Measurements from ENCODE around the gene FOXP1. TPM values are rescaled to one million over a fixed set of nuclear protein-coding genes. Genes with fewer than 3 reads are reported as not detected.
A peak's percentile ranks its signal among the peaks of the same experiment; 100 is the strongest.

Gene FOXP1
- total and polyA plus RNA-seq, 9 donors, result 17.6 to 28.2 (median 20.5) TPM

DNA sequence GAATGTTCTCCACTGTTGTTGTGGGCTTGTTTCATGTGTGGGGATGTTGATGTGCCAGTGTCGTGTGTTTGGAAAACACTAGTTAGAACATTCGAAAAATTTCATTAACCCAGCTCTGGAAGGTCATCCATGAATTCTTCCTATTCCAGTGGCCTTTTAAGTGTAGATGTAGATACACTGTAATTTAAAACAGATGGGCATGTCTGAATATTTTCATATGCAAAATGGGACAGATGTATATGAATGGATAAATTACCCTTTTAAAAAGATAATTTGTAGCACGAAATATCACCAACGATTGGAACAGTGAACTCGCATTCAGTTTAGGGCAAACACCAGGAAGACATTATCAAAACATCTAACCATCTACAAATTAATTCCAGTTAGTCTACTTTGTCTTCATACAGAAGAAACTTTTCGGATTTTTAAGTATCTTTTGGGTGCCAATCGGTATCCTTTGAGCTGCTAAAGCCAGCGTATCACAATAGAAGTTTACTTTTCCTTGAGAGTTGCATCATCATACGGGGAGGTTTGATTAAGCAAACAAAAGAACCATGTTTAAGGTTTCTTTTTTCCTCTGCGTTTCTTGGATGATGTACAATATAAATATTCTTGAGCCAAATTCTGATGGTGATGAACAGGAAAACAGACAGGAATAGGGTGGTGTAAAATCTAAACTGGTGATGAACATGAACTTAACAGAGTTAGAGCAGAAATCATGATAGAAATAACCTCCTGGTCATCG, 528.1 kb downstream of the FOXP1 start:
- Histone ChIP-seq H3K36me3 (ENCODE audit: control insufficient read depth, insufficient read depth, low read length) (peaks cover 22% of the 10 kb centered on the region), H3K4me1 (ENCODE audit: control insufficient read depth, insufficient read depth, low read length) (peaks cover 3% of the 10 kb centered on the region), H3K27me3 (ENCODE audit: control insufficient read depth, insufficient read depth, low read length) (no peaks in the 10 kb centered on the region), H3K27ac (ENCODE audit: low read length) (no peak overlapping the region), H3K4me3 (ENCODE audit: low read length) (no peak overlapping the region), H3K9me3 (replicated peaks; ENCODE audit: control insufficient read depth, low read depth, low read length) (no peaks in the 10 kb centered on the region)
- 100% methylated on average over 1 of the region's 11 CpGs for WGBS (ENCODE audit: insufficient coverage)
- peak; percentile 36 for DNase-seq

DNA sequence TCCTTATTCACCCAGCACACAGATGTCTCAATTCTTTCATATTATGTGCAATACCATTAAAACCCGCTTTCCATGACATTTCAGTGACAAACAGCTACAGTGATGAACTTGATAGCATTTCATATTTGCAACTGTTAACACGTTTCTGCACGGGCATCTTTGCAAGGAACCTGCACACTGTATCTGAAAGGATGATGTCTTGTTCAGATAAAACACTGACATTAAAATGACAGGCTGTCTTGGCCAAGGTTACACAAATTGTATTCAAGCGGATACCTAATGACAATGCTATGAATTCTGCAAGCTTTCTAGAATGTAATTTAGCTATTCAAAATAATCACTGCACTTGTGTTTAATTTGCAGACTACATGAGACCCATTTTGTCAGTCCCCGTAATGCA, 529.2 kb downstream of the FOXP1 start:
- Histone ChIP-seq H3K4me1 (ENCODE audit: control insufficient read depth, insufficient read depth, low read length) (peaks cover 3% of the 10 kb centered on the region), H3K4me3 (ENCODE audit: low read length) (no peak overlapping the region), H3K36me3 (ENCODE audit: control insufficient read depth, insufficient read depth, low read length) (peaks cover 22% of the 10 kb centered on the region), H3K27ac (ENCODE audit: low read length) (no peak overlapping the region), H3K9me3 (replicated peaks; ENCODE audit: control insufficient read depth, low read depth, low read length) (no peaks in the 10 kb centered on the region), H3K27me3 (ENCODE audit: control insufficient read depth, insufficient read depth, low read length) (no peaks in the 10 kb centered on the region)
- 86% methylated on average over 3 of the region's 5 CpGs for WGBS (ENCODE audit: insufficient coverage)
- DNase-seq, result no peak

DNA sequence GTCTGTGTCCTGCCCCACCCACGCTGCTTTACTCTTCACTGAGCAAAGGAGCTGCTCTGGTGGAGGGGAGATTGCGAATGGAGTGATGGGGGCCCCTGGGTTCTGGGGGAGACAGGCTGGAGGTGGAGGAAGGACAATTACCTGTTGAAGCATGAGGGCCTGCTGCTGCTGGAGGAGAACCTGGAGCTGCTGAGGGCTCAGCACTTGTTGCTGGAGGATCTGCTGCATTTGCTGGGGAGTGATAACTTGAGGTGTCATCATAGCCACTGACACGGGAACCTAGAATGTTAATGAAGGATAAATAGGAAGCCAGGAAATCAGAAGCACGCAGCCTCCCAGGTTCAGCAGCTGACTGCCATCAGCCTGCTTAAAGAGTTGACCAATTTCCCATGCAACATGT, 530.0 kb downstream of the FOXP1 start:
- Histone ChIP-seq H3K4me1 (ENCODE audit: control insufficient read depth, insufficient read depth, low read length) (peaks cover 6% of the 10 kb centered on the region), H3K27me3 (ENCODE audit: control insufficient read depth, insufficient read depth, low read length) (no peaks in the 10 kb centered on the region), H3K4me3 (ENCODE audit: low read length) (no peak overlapping the region), H3K9me3 (replicated peaks; ENCODE audit: control insufficient read depth, low read depth, low read length) (no peaks in the 10 kb centered on the region), H3K27ac (ENCODE audit: low read length) (no peak overlapping the region), H3K36me3 (ENCODE audit: control insufficient read depth, insufficient read depth, low read length) (peaks cover 22% of the 10 kb centered on the region)
- no peak for DNase-seq
- 75% methylated on average over 4 of the region's 4 CpGs for WGBS (ENCODE audit: insufficient coverage)

DNA sequence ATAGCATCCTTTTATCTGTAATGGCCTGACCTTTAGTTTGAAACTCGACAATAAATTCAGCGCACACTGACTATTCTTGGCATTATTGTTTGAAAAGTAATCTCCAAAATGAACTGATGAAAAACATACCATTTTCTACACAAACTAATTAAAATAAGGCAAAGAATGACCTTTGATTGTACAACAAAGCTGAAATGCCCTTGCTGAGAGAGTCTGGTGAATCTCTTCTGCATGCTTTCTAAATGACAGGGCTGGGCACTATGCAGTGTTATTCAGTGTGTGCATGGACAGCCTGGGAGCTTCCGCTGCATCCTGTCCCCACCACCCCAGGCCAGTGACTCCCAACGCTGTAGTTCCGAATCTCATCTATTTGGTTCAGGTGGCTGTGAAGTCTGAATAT, 530.8 kb downstream of the FOXP1 start:
- no peaks in the 10 kb centered on the region for H3K9me3 ChIP-seq (replicated peaks; ENCODE audit: control insufficient read depth, low read depth, low read length)
- H3K4me3 ChIP-seq (ENCODE audit: low read length), result no peak overlapping the region
- DNase-seq, result no peak
- no CpG with 5 or more reads among the region's 5 CpGs for WGBS (ENCODE audit: insufficient coverage)
- no peak overlapping the region for H3K27ac ChIP-seq (ENCODE audit: low read length)
- peaks cover 22% of the 10 kb centered on the region for H3K36me3 ChIP-seq (ENCODE audit: control insufficient read depth, insufficient read depth, low read length)
- H3K27me3 ChIP-seq (ENCODE audit: control insufficient read depth, insufficient read depth, low read length), result no peaks in the 10 kb centered on the region
- peaks cover 6% of the 10 kb centered on the region for H3K4me1 ChIP-seq (ENCODE audit: control insufficient read depth, insufficient read depth, low read length)

DNA sequence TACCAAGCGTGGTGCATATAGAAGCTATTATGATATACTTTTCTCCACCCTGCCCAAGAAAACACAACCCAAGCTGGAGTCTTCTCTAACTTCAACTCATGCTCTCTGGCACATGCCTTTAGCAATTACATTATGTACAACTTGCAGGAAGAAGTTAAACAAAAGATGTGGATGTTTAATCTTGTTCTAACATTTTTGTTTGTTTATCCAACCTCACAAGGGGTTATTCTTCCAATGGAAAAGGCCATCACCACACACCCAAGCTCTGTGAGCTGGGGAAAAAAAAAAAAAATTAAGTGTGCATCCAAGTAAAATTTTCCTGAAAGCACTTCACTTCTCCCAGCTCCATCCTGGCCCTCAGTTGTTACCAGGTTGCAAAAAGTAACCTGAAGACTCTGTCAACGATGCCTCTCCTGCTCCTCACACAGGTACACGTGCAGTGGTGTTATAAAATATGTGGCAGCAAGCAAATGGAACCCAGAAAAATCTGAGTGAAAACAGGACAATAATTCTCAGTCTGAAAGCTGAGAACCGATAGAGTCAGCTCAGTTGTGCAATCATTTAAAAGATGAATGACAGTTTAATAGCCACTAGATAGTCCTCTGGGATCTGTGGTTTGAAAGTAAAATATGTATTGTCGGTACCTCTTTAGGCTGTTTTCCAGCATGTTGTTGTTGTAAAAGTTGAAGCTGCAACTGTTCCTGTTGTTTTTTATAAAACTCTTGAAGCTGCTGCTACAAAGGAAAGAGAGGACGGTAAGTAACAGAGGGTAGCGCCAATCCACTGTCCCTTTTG, 531.4 kb downstream of the FOXP1 start:
- Histone ChIP-seq H3K36me3 (ENCODE audit: control insufficient read depth, insufficient read depth, low read length) (peaks cover 22% of the 10 kb centered on the region), H3K27me3 (ENCODE audit: control insufficient read depth, insufficient read depth, low read length) (no peaks in the 10 kb centered on the region), H3K27ac (ENCODE audit: low read length) (no peak overlapping the region), H3K4me3 (ENCODE audit: low read length) (no peak overlapping the region), H3K9me3 (replicated peaks; ENCODE audit: control insufficient read depth, low read depth, low read length) (no peaks in the 10 kb centered on the region), H3K4me1 (ENCODE audit: control insufficient read depth, insufficient read depth, low read length) (peaks cover 5% of the 10 kb centered on the region)
- peak; percentile 48 for DNase-seq
- 49% methylated on average over 5 of the region's 7 CpGs for WGBS (ENCODE audit: insufficient coverage)

DNA sequence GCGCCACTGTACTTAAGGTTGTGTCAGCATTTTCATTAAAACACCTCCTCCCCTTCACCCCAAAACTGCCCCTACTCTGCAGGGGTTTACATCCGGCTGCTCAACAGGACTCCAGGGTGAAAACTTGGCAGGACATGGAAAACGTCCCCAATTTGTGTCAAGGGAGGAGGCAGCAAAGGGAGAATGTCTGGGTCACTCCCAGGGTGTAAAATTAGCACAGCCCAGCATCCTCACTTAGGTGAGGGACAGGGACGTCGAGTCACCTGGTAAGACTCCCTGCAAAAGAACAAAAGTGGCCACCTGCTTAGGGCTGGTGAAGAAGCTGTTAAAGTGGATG, 532.3 kb downstream of the FOXP1 start:
- Histone ChIP-seq H3K9me3 (replicated peaks; ENCODE audit: control insufficient read depth, low read depth, low read length) (no peaks in the 10 kb centered on the region), H3K27me3 (ENCODE audit: control insufficient read depth, insufficient read depth, low read length) (no peaks in the 10 kb centered on the region), H3K36me3 (ENCODE audit: control insufficient read depth, insufficient read depth, low read length) (peaks cover 27% of the 10 kb centered on the region), H3K27ac (ENCODE audit: low read length) (no peak overlapping the region), H3K4me1 (ENCODE audit: control insufficient read depth, insufficient read depth, low read length) (peaks cover 5% of the 10 kb centered on the region), H3K4me3 (ENCODE audit: low read length) (no peak overlapping the region)
- no peak for DNase-seq
- WGBS (ENCODE audit: insufficient coverage), result 43% methylated on average over 1 of the region's 5 CpGs

DNA sequence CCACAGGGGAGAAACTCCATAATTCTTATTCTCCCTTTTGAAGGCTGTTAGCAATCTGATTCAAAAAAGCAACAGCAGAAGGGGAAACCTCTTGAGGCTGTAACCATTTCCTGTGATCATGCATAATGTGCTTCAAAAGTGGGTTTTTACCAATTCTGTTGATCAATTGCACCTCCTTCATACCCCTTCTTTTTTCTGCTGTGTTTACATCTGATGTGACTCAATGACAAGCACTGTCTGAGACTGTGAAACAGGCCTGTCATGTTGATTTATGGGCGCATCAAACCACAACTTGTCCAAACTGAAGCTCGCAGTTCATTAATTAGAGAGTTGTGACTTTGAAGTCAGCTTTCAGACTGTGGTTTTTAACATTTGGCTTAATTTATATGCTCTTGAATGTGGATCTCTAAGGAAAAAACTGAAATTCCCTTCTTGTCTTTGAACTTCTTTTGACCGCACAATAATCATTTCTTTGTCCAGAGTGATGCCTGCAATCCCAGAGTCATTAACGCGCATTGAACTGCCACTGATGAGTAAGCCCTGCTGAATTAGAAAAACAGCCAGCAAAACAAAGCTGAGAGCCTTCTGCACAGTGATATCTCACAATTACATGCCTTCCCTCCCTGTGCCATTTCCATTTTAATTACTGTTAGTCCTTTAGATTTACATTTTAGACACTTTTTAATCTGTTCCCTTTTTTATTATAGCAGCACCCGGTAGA, 532.8 kb downstream of the FOXP1 start:
- peaks cover 5% of the 10 kb centered on the region for H3K4me1 ChIP-seq (ENCODE audit: control insufficient read depth, insufficient read depth, low read length)
- no peak for DNase-seq
- H3K36me3 ChIP-seq (ENCODE audit: control insufficient read depth, insufficient read depth, low read length), result peaks cover 30% of the 10 kb centered on the region
- H3K27me3 ChIP-seq (ENCODE audit: control insufficient read depth, insufficient read depth, low read length), result no peaks in the 10 kb centered on the region
- no peak overlapping the region for H3K4me3 ChIP-seq (ENCODE audit: low read length)
- no peaks in the 10 kb centered on the region for H3K9me3 ChIP-seq (replicated peaks; ENCODE audit: control insufficient read depth, low read depth, low read length)
- 72% methylated on average over 3 of the region's 6 CpGs for WGBS (ENCODE audit: insufficient coverage)
- H3K27ac ChIP-seq (ENCODE audit: low read length), result no peak overlapping the region

DNA sequence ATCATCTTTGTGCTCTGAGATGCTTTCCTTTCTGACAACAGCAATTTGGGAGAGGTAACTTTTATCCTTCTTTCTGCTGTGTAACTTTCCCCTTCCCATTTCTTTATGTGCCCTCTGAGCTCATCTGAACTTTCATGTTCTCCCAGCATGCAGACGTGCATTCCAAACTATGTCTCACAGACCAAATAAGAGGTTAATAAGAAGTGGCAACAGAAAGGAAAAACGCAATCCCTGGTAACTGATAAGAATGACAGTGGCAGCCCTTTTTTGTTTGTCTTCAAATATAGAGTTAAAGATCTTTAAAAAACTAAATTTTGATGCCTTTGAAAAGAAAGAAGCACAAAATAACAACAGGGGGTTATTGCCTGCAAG, 533.4 kb downstream of the FOXP1 start:
- Histone ChIP-seq H3K27ac (ENCODE audit: low read length) (no peak overlapping the region), H3K36me3 (ENCODE audit: control insufficient read depth, insufficient read depth, low read length) (peaks cover 36% of the 10 kb centered on the region), H3K4me3 (ENCODE audit: low read length) (no peak overlapping the region), H3K27me3 (ENCODE audit: control insufficient read depth, insufficient read depth, low read length) (no peaks in the 10 kb centered on the region), H3K4me1 (ENCODE audit: control insufficient read depth, insufficient read depth, low read length) (peaks cover 5% of the 10 kb centered on the region), H3K9me3 (replicated peaks; ENCODE audit: control insufficient read depth, low read depth, low read length) (no peaks in the 10 kb centered on the region)
- no peak for DNase-seq
- no CpG with 5 or more reads among the region's 2 CpGs for WGBS (ENCODE audit: insufficient coverage)

DNA sequence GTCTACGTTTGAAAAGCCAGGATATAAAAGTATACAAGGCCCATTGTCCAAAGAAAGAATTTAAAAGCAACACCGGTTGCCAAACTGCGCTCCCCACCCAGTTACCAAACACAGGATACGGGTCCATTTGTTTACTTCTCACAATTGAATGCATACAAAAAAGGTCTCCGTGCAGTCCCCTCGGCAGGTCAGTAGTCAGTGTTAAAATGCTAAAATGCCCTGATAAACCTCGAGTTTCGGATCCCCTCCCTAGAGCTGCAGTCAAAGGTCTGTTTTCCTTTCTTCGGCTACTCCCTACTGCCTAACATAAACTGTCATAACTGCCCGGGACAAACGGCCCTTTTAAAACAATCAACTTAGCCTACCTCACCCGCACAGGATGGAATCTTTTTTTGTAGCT, 534.6 kb downstream of the FOXP1 start:
- H3K36me3 ChIP-seq (ENCODE audit: control insufficient read depth, insufficient read depth, low read length), result peaks cover 40% of the 10 kb centered on the region
- H3K27me3 ChIP-seq (ENCODE audit: control insufficient read depth, insufficient read depth, low read length), result no peaks in the 10 kb centered on the region
- H3K4me1 ChIP-seq (ENCODE audit: control insufficient read depth, insufficient read depth, low read length), result peaks cover 5% of the 10 kb centered on the region
- WGBS (ENCODE audit: insufficient coverage), result 70% methylated on average over 11 of the region's 12 CpGs
- DNase-seq, result no peak
- H3K27ac ChIP-seq (ENCODE audit: low read length), result peak overlapping the region; percentile 48
- H3K4me3 ChIP-seq (ENCODE audit: low read length), result no peak overlapping the region
- no peaks in the 10 kb centered on the region for H3K9me3 ChIP-seq (replicated peaks; ENCODE audit: control insufficient read depth, low read depth, low read length)
